ENCODE data around the gene ZNF154.

DNA sequence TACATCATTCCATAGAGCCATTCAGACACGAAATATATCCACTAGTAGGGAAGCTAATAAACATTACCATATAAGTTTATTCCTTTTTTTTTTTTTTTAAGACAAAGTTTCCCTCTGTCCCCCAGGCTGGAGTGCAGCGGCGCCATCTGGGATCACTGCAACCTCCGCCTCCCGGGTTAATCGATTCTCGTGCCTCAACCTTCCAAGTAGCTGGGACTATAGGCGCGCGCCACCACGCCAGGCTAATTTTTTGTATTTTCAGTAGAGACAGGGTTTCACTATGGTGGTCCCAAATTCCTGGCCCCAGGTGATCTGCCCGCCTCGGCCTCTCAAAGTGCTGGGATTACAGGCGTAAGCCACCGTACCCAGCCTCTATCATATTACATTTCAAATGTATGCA is 612 bp upstream of the ZNF154 start:
- TF ChIP-seq CTCF (IDR thresholded peaks at IDR 0.05) (no peak), ZFX (IDR thresholded peaks at IDR 0.05; ENCODE audit: borderline replicate concordance) (no peak)

Measured in 22Rv1 (cell line).